ENCODE measurements around the gene MRPL16.
"Not testable (repeated sequence)": the region's sequence is repeated elsewhere in the genome, so short reads cannot be mapped to it uniquely, and the experiment has no call there.

MRPL16 gene

DNA sequence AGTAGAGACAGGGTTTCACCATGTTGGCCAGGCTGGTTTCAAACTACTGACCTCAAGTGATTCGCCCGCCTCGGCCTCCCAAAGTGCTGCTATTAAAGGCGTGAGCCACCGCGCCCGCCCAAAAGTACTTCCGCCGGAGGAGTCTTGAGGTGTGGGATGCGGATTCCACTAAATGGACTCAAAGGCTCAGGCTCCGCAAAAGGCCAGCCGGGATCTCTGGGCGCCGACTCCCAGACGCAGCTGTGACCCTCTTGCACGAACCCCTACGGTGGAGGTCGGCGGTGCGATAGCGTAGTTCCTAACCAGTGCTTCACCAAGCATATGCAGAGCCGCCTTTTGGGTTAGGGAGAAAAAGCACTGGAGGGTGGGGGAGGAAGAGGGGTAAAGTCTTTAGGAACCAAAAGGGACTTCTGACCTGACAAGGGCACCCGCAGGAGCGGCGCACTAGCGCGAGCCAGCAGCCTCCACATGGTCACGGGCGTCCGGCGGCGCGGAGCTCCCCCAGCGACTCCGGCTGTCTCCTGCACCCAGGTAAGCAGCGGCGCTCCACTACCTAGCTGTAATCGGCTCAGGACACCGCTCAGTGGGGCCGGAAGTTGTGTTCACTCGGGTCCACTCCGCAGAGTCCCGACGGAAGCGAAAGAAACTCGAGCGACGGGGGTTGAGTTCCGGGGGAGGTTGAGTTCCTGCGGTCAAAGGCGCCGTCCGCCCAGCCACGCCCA is at the start of gene MRPL16:
TSS of gene MRPL16 (minus strand) at position 590 of the 722 bp plus-strand sequence. CDS start at position 470, 120 bp downstream.
- DNase-seq: peak; percentile 86 to 87

GRCh38 chr11:59859673-59860072 is 49.1 kb upstream of the MRPL16 start:
- DNase-seq: no peak

GRCh38 chr11:59857439-59858434 is 47.2 kb upstream of the MRPL16 start:
- no peak for DNase-seq

GRCh38 chr11:59854871-59855270 is 44.3 kb upstream of the MRPL16 start:
- no peak for DNase-seq

- not testable (repeated sequence) for DNase-seq
Observed at GRCh38 chr11:59851416-59851815, 40.8 kb upstream of the MRPL16 start.

DNA sequence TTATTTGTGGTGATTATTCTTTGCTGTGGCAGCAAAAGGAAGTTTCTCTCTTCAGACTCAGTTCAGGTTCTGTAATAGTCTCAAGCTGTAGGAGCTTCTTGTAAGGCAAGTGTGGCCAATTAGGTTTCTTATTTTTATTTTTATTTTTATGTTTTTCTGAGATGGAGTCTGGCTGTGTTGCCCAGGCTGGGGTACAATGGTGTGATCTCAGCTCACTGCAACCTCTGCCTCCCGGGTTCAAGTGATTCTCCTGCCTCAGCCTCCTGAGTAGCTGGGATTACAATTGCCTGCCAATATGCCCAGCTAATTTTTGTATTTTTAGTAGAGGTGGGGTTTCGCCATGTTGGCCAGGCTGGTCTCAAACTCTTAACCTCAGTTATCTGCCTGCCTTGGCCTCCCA is 39.0 kb upstream of the MRPL16 start:
- not testable (repeated sequence) for DNase-seq

DNA sequence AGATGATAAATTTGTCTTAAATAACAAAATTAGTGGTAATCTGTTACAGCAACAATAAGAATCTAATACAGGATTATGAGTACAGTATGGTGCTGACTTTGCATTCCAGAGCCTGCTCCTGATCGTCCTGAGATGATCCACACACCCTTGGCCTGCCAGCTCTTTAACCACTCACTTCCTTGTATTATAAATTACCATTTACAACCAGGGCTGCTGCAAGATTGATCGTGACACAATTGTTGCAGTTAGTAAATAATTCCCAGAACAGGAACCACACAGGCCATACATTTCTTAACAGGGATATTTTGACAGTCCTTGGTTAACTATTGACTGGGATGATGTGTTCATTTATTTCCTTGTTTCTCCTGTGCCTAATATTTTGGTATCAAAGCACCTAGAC is 38.6 kb upstream of the MRPL16 start:
- DNase-seq: no peak

- DNase-seq: not testable (repeated sequence)
Observed at GRCh38 chr11:59848439-59848838, 37.9 kb upstream of the MRPL16 start.

DNA sequence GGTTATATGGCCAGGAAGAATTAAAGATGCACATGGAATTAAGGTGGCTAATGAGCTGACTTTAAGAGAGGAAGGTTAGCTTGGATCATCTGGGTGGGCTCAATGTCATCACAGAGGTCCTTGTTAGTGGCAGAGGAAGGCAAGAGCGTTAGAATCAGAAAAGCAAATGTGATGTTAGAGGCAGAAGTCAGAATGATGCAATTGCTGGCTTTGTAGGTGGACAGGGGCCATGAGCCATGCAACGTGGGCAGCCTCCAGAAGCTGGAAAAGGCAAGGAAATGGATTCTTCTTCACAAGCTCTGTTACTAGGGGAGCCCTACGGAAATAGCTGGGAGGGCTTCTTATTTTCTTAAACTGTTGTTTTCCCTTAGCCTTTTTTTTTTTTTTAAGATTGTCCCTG is 37.0 kb upstream of the MRPL16 start:
- DNase-seq: no peak

- DNase-seq: no peak
Observed at GRCh38 chr11:59846556-59846955, 36.0 kb upstream of the MRPL16 start.

DNA sequence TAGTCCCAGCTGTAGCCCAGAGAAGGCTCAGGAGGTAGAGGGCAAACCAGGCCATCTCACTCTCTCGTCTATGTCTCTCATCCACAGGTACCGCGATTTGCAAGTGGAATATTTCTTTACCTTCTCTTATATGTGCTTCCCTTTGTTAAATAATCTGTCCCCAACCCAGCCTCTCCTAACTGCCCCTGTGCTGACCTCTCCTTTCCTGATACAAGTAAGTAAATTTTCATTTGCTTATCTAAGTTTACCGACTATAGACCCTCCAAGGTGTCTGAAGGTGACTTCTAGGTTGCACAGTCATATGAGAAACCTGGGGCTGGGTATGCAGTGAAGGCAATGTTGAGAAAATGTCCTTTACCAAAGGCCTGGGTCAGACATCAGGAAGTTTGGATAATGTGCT is 34.8 kb upstream of the MRPL16 start, which contains the start of gene CBLIF:
TSS of gene CBLIF (minus strand) at position 101 of the 400 bp plus-strand sequence. CDS start at position 55, 46 bp downstream.
- DNase-seq: no peak

DNA sequence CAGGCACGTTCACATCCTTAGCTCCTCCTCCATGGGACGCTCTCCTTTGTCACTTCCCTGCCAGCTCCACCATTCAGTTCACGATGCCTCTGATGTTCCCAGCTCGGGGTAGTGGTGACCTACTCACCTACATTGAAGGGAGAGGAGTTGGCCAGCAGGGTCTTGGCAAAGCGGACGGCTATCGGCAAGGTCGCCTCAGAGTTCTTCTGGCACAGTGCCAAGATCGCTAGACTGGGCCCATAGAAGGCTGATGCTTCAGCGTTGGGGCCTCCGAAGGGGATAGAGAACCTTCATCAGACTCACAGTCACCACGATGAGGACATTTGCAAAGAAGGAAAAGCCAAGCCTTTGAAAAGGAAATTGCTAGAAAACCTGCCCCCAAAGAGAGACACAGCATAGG is 31.7 kb upstream of the MRPL16 start:
- DNase-seq: no peak

DNA sequence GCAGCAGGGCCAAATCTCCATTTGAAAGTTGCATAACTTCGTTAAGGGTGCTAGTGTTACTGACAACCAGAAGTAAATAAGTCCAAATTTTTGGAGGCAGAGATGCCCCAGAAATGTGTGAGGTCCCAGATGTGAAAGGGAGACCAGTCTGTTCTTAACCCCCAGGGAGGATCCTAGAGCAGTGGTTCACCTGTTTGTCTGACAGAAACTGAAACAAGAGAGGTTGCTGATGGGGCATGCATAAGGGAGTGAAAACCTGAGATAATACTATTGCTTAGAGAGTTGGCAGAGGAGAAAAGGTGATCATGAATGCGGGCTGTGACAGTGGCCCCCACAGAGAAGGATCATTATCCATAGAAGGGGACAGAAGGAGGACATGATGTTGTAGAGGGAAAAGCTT is 30.9 kb upstream of the MRPL16 start:
- no peak for DNase-seq

- no peak for DNase-seq
Observed at GRCh38 chr11:59839615-59840014, 29.0 kb upstream of the MRPL16 start.

GRCh38 chr11:59833602-59834001 is 23.0 kb upstream of the MRPL16 start:
- no peak for DNase-seq

- no peak for DNase-seq
Observed at GRCh38 chr11:59829358-59829757, 18.8 kb upstream of the MRPL16 start.

GRCh38 chr11:59822989-59823566 is 12.5 kb upstream of the MRPL16 start:
- DNase-seq: peak; percentile 23 to 57

- DNase-seq: no peak
Observed at GRCh38 chr11:59818572-59818971, 8.0 kb upstream of the MRPL16 start.

DNA sequence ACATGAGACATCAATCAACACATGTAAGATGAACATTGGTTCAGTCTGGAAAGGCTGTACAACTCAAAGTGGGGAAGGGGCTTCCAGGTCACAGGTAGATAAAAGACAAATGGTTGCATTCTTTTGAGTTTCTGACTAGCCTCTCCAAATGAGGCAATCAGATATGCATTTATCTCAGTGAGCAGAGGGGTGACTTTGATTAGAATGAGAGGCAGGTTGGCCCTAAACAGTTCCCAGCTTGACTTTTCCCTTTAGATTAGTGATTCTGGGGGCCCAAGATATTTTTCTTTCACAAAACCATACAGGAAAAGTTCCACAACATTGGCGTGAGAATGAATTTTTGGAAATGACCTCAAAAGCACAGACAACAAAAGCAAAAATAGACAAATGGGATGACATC is 5.9 kb upstream of the MRPL16 start:
- DNase-seq: not testable (repeated sequence)

- no peak for DNase-seq
Observed at GRCh38 chr11:59815754-59816153, 5.2 kb upstream of the MRPL16 start.

DNA sequence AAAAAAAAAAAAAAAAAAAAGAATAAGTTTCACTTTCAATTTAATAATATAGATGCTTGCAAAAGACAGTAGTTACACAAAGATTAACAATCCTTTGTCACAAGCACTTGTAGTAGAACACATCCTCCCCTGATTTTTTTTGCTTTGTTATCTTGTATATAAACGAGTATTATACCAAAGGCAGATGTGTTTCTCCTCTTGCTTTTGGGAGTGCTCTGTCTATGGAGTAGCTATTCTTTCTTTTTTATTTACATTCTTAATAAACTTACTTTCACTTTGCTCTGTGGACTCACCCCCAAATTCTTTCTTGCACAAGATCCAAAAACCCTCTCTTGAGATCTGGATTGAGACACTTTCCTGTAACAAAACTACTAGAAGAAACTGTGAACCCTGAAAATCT is 3.4 kb upstream of the MRPL16 start:
- DNase-seq: no peak

- DNase-seq: no peak
Observed at GRCh38 chr11:59813364-59813763, 2.8 kb upstream of the MRPL16 start.

- no peak for DNase-seq
Observed at GRCh38 chr11:59812220-59812619, 1.6 kb upstream of the MRPL16 start.
